Measurements from ENCODE around the gene SLC45A1.

The SLC45A1 gene

GRCh38 chr1:8321612-8322011 lies 3.7 kb downstream of the SLC45A1 start:
- 87% methylated on average over 3 of the region's 3 CpGs for WGBS
- Histone ChIP-seq H3K9me3 (ENCODE audit: control insufficient read depth, low read length) (no peaks in the 10 kb centered on the region), H4K91ac (ENCODE audit: low read length) (no peak overlapping the region), H2AK5ac (ENCODE audit: low read length, severe bottlenecking) (no peak overlapping the region), H3K4me1 (ENCODE audit: control insufficient read depth, insufficient read depth, low read depth, low read length) (peaks cover 10% of the 10 kb centered on the region), H3K9ac (ENCODE audit: low read length) (no peak overlapping the region), H2BK12ac (ENCODE audit: low read length in 2 of 2) (no peak overlapping the region), H3K27ac (ENCODE audit: low read length, poor library complexity, severe bottlenecking) (no peak overlapping the region), H2AFZ (ENCODE audit: low read depth, low read length) (no peak overlapping the region), H3K14ac (ENCODE audit: low read length in 2 of 2) (no peak overlapping the region), H3K36me3 (ENCODE audit: control insufficient read depth in 1 of 2, insufficient read depth in 2 of 2, low read depth in 1 of 2, low read length in 2 of 2) (peaks cover 0 to 7% of the 10 kb centered on the region in 2 experiments), H3K4me2 (ENCODE audit: low read length, poor library complexity, severe bottlenecking) (no peak overlapping the region), H4K8ac (ENCODE audit: low read length) (no peak overlapping the region), H3K4me3 (ENCODE audit: insufficient read depth in 1 of 2, low read depth in 1 of 2, low read length in 2 of 2) (no peak overlapping the region), H3K18ac (ENCODE audit: low read depth in 1 of 2, low read length in 2 of 2) (no peak overlapping the region), H3K79me1 (replicated peaks; ENCODE audit: low read length, poor library complexity, severe bottlenecking) (no peaks in the 10 kb centered on the region), H3K23ac (ENCODE audit: low read length in 2 of 2) (no peak overlapping the region), H2BK120ac (ENCODE audit: low read depth, low read length) (no peak overlapping the region), H3K27me3 (ENCODE audit: control insufficient read depth in 1 of 2, insufficient read depth in 1 of 2, low read length in 2 of 2) (no peaks in the 10 kb centered on the region), H3K4ac (ENCODE audit: low read depth in 1 of 2, low read length in 2 of 2) (no peak overlapping the region), H2BK5ac (ENCODE audit: low read depth, low read length, poor library complexity, severe bottlenecking) (no peak overlapping the region), H2BK15ac (ENCODE audit: low read depth, poor library complexity, severe bottlenecking) (no peak overlapping the region)
- DNase-seq = no peak

GRCh38 chr1:8323706-8324105 lies 5.8 kb downstream of the SLC45A1 start:
- Histone ChIP-seq H2BK12ac (ENCODE audit: low read length in 2 of 2) (no peak overlapping the region), H3K9me3 (ENCODE audit: control insufficient read depth, low read length) (no peaks in the 10 kb centered on the region), H3K14ac (ENCODE audit: low read length in 2 of 2) (no peak overlapping the region), H3K27me3 (ENCODE audit: control insufficient read depth in 1 of 2, insufficient read depth in 1 of 2, low read length in 2 of 2) (no peaks in the 10 kb centered on the region), H2AK5ac (ENCODE audit: low read length, severe bottlenecking) (no peak overlapping the region), H3K36me3 (ENCODE audit: control insufficient read depth in 1 of 2, insufficient read depth in 2 of 2, low read depth in 1 of 2, low read length in 2 of 2) (peaks cover 0 to 12% of the 10 kb centered on the region in 2 experiments), H3K23ac (ENCODE audit: low read length in 2 of 2) (no peak overlapping the region), H2AFZ (ENCODE audit: low read depth, low read length) (no peak overlapping the region), H3K79me1 (replicated peaks; ENCODE audit: low read length, poor library complexity, severe bottlenecking) (no peaks in the 10 kb centered on the region), H3K9ac (ENCODE audit: low read length) (no peak overlapping the region), H3K4ac (ENCODE audit: low read depth in 1 of 2, low read length in 2 of 2) (no peak overlapping the region), H3K18ac (ENCODE audit: low read depth in 1 of 2, low read length in 2 of 2) (no peak overlapping the region), H4K8ac (ENCODE audit: low read length) (no peak overlapping the region), H2BK120ac (ENCODE audit: low read depth, low read length) (no peak overlapping the region), H3K4me1 (ENCODE audit: control insufficient read depth, insufficient read depth, low read depth, low read length) (no peaks in the 10 kb centered on the region), H3K4me2 (ENCODE audit: low read length, poor library complexity, severe bottlenecking) (no peak overlapping the region), H3K4me3 (ENCODE audit: insufficient read depth in 1 of 2, low read depth in 1 of 2, low read length in 2 of 2) (no peak overlapping the region), H2BK15ac (ENCODE audit: low read depth, poor library complexity, severe bottlenecking) (no peak overlapping the region), H3K27ac (ENCODE audit: low read length, poor library complexity, severe bottlenecking) (no peak overlapping the region), H2BK5ac (ENCODE audit: low read depth, low read length, poor library complexity, severe bottlenecking) (no peak overlapping the region), H4K91ac (ENCODE audit: low read length) (no peak overlapping the region)
- 66% methylated on average over 11 of the region's 11 CpGs for WGBS
- no peak for DNase-seq

- Histone ChIP-seq H3K4me2 (ENCODE audit: low read length, poor library complexity, severe bottlenecking) (no peak overlapping the region), H2BK5ac (ENCODE audit: low read depth, low read length, poor library complexity, severe bottlenecking) (no peak overlapping the region), H3K9me3 (ENCODE audit: control insufficient read depth, low read length) (no peaks in the 10 kb centered on the region), H3K4me1 (ENCODE audit: control insufficient read depth, insufficient read depth, low read depth, low read length) (peaks cover under 1% of the 10 kb centered on the region), H3K4ac (ENCODE audit: low read depth in 1 of 2, low read length in 2 of 2) (no peak overlapping the region), H3K4me3 (ENCODE audit: insufficient read depth in 1 of 2, low read depth in 1 of 2, low read length in 2 of 2) (no peak overlapping the region), H3K9ac (ENCODE audit: low read length) (no peak overlapping the region), H2BK120ac (ENCODE audit: low read depth, low read length) (no peak overlapping the region), H2BK15ac (ENCODE audit: low read depth, poor library complexity, severe bottlenecking) (no peak overlapping the region), H3K36me3 (ENCODE audit: control insufficient read depth in 1 of 2, insufficient read depth in 2 of 2, low read depth in 1 of 2, low read length in 2 of 2) (peaks cover 0 to 12% of the 10 kb centered on the region in 2 experiments), H3K27ac (ENCODE audit: low read length, poor library complexity, severe bottlenecking) (no peak overlapping the region), H2BK12ac (ENCODE audit: low read length in 2 of 2) (no peak overlapping the region), H4K8ac (ENCODE audit: low read length) (no peak overlapping the region), H3K14ac (ENCODE audit: low read length in 2 of 2) (no peak overlapping the region), H3K23ac (ENCODE audit: low read length in 2 of 2) (no peak overlapping the region), H3K79me1 (replicated peaks; ENCODE audit: low read length, poor library complexity, severe bottlenecking) (no peaks in the 10 kb centered on the region), H4K91ac (ENCODE audit: low read length) (no peak overlapping the region), H3K27me3 (ENCODE audit: control insufficient read depth in 1 of 2, insufficient read depth in 1 of 2, low read length in 2 of 2) (no peaks in the 10 kb centered on the region), H3K18ac (ENCODE audit: low read depth in 1 of 2, low read length in 2 of 2) (no peak overlapping the region), H2AFZ (ENCODE audit: low read depth, low read length) (no peak overlapping the region), H2AK5ac (ENCODE audit: low read length, severe bottlenecking) (no peak overlapping the region)
- 93% methylated on average over 31 of the region's 32 CpGs for WGBS
- DNase-seq = no peak
Measured at GRCh38 chr1:8324176-8324810, 6.4 kb downstream of the SLC45A1 start.

GRCh38 chr1:8325771-8326170 lies 7.9 kb downstream of the SLC45A1 start:
- Histone ChIP-seq H3K9me3 (ENCODE audit: control insufficient read depth, low read length) (no peaks in the 10 kb centered on the region), H3K4me3 (ENCODE audit: insufficient read depth in 1 of 2, low read depth in 1 of 2, low read length in 2 of 2) (no peak overlapping the region), H2BK15ac (ENCODE audit: low read depth, poor library complexity, severe bottlenecking) (no peak overlapping the region), H2BK12ac (ENCODE audit: low read length in 2 of 2) (no peak overlapping the region), H3K4me2 (ENCODE audit: low read length, poor library complexity, severe bottlenecking) (no peak overlapping the region), H3K79me1 (replicated peaks; ENCODE audit: low read length, poor library complexity, severe bottlenecking) (no peaks in the 10 kb centered on the region), H3K9ac (ENCODE audit: low read length) (no peak overlapping the region), H3K14ac (ENCODE audit: low read length in 2 of 2) (no peak overlapping the region), H2AK5ac (ENCODE audit: low read length, severe bottlenecking) (no peak overlapping the region), H2BK120ac (ENCODE audit: low read depth, low read length) (no peak overlapping the region), H3K27ac (ENCODE audit: low read length, poor library complexity, severe bottlenecking) (no peak overlapping the region), H3K18ac (ENCODE audit: low read depth in 1 of 2, low read length in 2 of 2) (no peak overlapping the region), H2AFZ (ENCODE audit: low read depth, low read length) (no peak overlapping the region), H3K23ac (ENCODE audit: low read length in 2 of 2) (no peak overlapping the region), H3K36me3 (ENCODE audit: control insufficient read depth in 1 of 2, insufficient read depth in 2 of 2, low read depth in 1 of 2, low read length in 2 of 2) (peaks cover 0 to 12% of the 10 kb centered on the region in 2 experiments), H2BK5ac (ENCODE audit: low read depth, low read length, poor library complexity, severe bottlenecking) (no peak overlapping the region), H3K4me1 (ENCODE audit: control insufficient read depth, insufficient read depth, low read depth, low read length) (peaks cover 6% of the 10 kb centered on the region), H3K4ac (ENCODE audit: low read depth in 1 of 2, low read length in 2 of 2) (no peak overlapping the region), H3K27me3 (ENCODE audit: control insufficient read depth in 1 of 2, insufficient read depth in 1 of 2, low read length in 2 of 2) (no peaks in the 10 kb centered on the region), H4K91ac (ENCODE audit: low read length) (no peak overlapping the region), H4K8ac (ENCODE audit: low read length) (peak overlapping the region; percentile 13)
- no peak for DNase-seq
- WGBS = 90% methylated on average over 18 of the region's 21 CpGs

Measured in mesenchymal stem cell (in vitro differentiated cells and primary cell).